IMR-90 (cell line): ENCODE measurements around the gene DAB2. TPM values are rescaled to one million over a fixed set of nuclear protein-coding genes. Genes with fewer than 3 reads are reported as not detected.

Source experiments
- ATAC-seq: fragments of 200-7000 bp; cut with Tn5 transposase; 2 replicates; pipeline ENCODE4 v1.9.1; 2020; ENCODE audit warnings: low read depth, mild to moderate bottlenecking, moderate library complexity
- BruUV-seq: library from RNA; stranded (reverse); fragments of 400-500 nt; replicated peaks from 2 replicates; lab custom pipeline; 2021; lab: Mats Ljungman, UMichigan
- CTCF ChIA-PET: fragments of 300-600 bp; formaldehyde crosslinking; extraction: SDS; loops from one replicate; lab custom pipeline; 2021; ENCODE audit warnings: antibody characterized with exemption; lab: Yijun Ruan, JAX
- POLR2A ChIA-PET: fragments of 300-600 bp; sonication (Branson Sonifier 250); formaldehyde crosslinking; loops from one replicate; lab custom pipeline; 2022; ENCODE audit warnings: antibody characterized with exemption; ENCODE audit not compliant: unreplicated experiment; lab: Charles Lee
- DNase-seq: peaks from one replicate; pipeline ENCODE4 v3.0.0; 2013
- H2AFZ ChIP-seq: replicated peaks from 2 replicates; pipeline ENCODE3; 2013; ENCODE audit warnings: low read length, mild to moderate bottlenecking; ENCODE audit not compliant: poor library complexity
- H2AK5ac ChIP-seq: 2 replicates; pipeline ENCODE4 v1.6.1; 2013; ENCODE audit warnings: low read depth, low read length, inconsistent platforms
- H2AK9ac ChIP-seq: replicated peaks from 2 replicates; pipeline ENCODE3; 2013; ENCODE audit warnings: mild to moderate bottlenecking, low read depth, low read length, moderate library complexity; ENCODE audit not compliant: poor library complexity
- H2BK120ac ChIP-seq: 2 replicates; pipeline ENCODE4 v1.6.1; 2013; ENCODE audit warnings: low read depth, low read length, inconsistent platforms
- H2BK15ac ChIP-seq: 3 replicates; pipeline ENCODE4 v1.6.1; 2013; ENCODE audit warnings: low read depth, low read length, inconsistent platforms
- H2BK20ac ChIP-seq: 2 replicates; pipeline ENCODE4 v1.6.1; 2013; ENCODE audit warnings: low read depth, mild to moderate bottlenecking, inconsistent platforms, low read length, moderate library complexity
- H2BK5ac ChIP-seq: 2 replicates; pipeline ENCODE4 v1.6.1; 2013; ENCODE audit warnings: mild to moderate bottlenecking, low read depth, low read length, inconsistent platforms; ENCODE audit not compliant: poor library complexity, severe bottlenecking
- H3K14ac ChIP-seq: replicated peaks from 2 replicates; pipeline ENCODE4 v1.6.1; 2013; ENCODE audit warnings: low read depth, low read length, inconsistent platforms
- H3K18ac ChIP-seq: 2 replicates; pipeline ENCODE4 v1.6.1; 2013; ENCODE audit warnings: low read depth, low read length, control low read depth
- H3K23ac ChIP-seq: 2 replicates; pipeline ENCODE4 v1.6.1; 2013; ENCODE audit warnings: low read depth, low read length, inconsistent platforms
- H3K27ac ChIP-seq: 2 replicates; pipeline ENCODE4 v1.5.1; 2013; ENCODE audit warnings: mild to moderate bottlenecking, control low read depth, low read length; ENCODE audit not compliant: insufficient read depth
- H3K27me3 ChIP-seq: 2 replicates; pipeline ENCODE4 v1.6.1; 2013; ENCODE audit warnings: low read length; ENCODE audit not compliant: control insufficient read depth, insufficient read depth
- H3K36me3 ChIP-seq: 2 replicates; pipeline ENCODE4 v1.6.1; 2013; ENCODE audit warnings: low read length, mixed read lengths; ENCODE audit not compliant: control insufficient read depth, insufficient read depth
- H3K4ac ChIP-seq: 2 replicates; pipeline ENCODE4 v1.6.1; 2013; ENCODE audit warnings: low read depth, low read length, inconsistent platforms
- H3K4me1 ChIP-seq: 2 replicates; pipeline ENCODE4 v1.6.1; 2013; ENCODE audit warnings: low read length, mixed read lengths; ENCODE audit not compliant: control insufficient read depth, insufficient read depth
- H3K4me2 ChIP-seq: 2 replicates; pipeline ENCODE4 v1.6.1; 2013; ENCODE audit warnings: low read depth, mild to moderate bottlenecking, control low read depth, low read length, moderate library complexity
- H3K4me3 ChIP-seq: 2 replicates; pipeline ENCODE4 v1.5.1; 2013; ENCODE audit warnings: low read depth, mild to moderate bottlenecking, control low read depth, low read length, moderate library complexity; ENCODE audit not compliant: insufficient read depth
- H3K56ac ChIP-seq: 2 replicates; pipeline ENCODE4 v1.6.1; 2013; ENCODE audit warnings: low read length, inconsistent platforms; ENCODE audit not compliant: insufficient read depth; ENCODE audit errors: extremely low read depth
- H3K79me1 ChIP-seq, 2 experiments: 2 replicates each; pipeline ENCODE4 v1.6.1; 2013; ENCODE audit warnings: low read length in 2 of 2, inconsistent platforms in 1 of 2, low read depth in 1 of 2
- H3K9ac ChIP-seq: 2 replicates; pipeline ENCODE4 v1.6.1; 2013; ENCODE audit warnings: low read depth, low read length, control low read depth
- H3K9me1 ChIP-seq: 2 replicates; pipeline ENCODE4 v1.6.1; 2013; ENCODE audit warnings: low read length, inconsistent platforms; ENCODE audit not compliant: insufficient read depth
- H3K9me3 ChIP-seq: 2 replicates; pipeline ENCODE4 v1.6.1; 2013; ENCODE audit warnings: low read length; ENCODE audit not compliant: control insufficient read depth, insufficient read depth
- H4K20me1 ChIP-seq: 2 replicates; pipeline ENCODE4 v1.6.1; 2013; ENCODE audit warnings: low read length, inconsistent platforms; ENCODE audit not compliant: insufficient read depth
- H4K5ac ChIP-seq: 2 replicates; pipeline ENCODE4 v1.6.1; 2013; ENCODE audit warnings: mild to moderate bottlenecking, low read depth, low read length, control low read depth
- H4K8ac ChIP-seq, 2 experiments: 2 replicates each; pipeline ENCODE4 v1.6.1; 2013; ENCODE audit warnings: low read depth in 2 of 2, low read length in 2 of 2, control low read depth in 1 of 2, inconsistent platforms in 1 of 2
- H4K91ac ChIP-seq: 2 replicates; pipeline ENCODE4 v1.6.1; 2013; ENCODE audit warnings: low read depth, low read length, inconsistent platforms; ENCODE audit not compliant: insufficient read depth
- BHLHE40 ChIP-seq: fragments of 150-350 bp; IDR thresholded peaks from 2 replicates; pipeline ENCODE4 v1.6.1; 2016; ENCODE audit warnings: mild to moderate bottlenecking, low read depth, low read length
- CEBPB ChIP-seq: IDR thresholded peaks from 2 replicates; pipeline ENCODE4 v1.6.1; 2012; ENCODE audit warnings: low read depth, low read length, improper control_type of control experiment
- CHD1 ChIP-seq: IDR thresholded peaks from 2 replicates; pipeline ENCODE4 v1.6.1; 2012; ENCODE audit warnings: low read depth, low read length, improper control_type of control experiment
- FOS ChIP-seq: fragments of 150-350 bp; IDR thresholded peaks from 2 replicates; pipeline ENCODE4 v1.6.1; 2016; ENCODE audit warnings: low read depth, low read length
- MAFK ChIP-seq: IDR thresholded peaks from 2 replicates; pipeline ENCODE4 v1.6.1; 2012; ENCODE audit warnings: low read depth, low read length, improper control_type of control experiment
- MAZ ChIP-seq: IDR thresholded peaks from 2 replicates; pipeline ENCODE4 v1.6.1; 2012; ENCODE audit warnings: low read depth, mild to moderate bottlenecking, low read length, improper control_type of control experiment, moderate library complexity, borderline replicate concordance
- MXI1 ChIP-seq: IDR thresholded peaks from 2 replicates; pipeline ENCODE4 v1.6.1; 2012; ENCODE audit warnings: low read depth, mild to moderate bottlenecking, low read length, moderate library complexity, borderline replicate concordance
- NFE2L2 ChIP-seq: fragments of 150-350 bp; IDR thresholded peaks from 2 replicates; pipeline ENCODE4 v1.6.1; 2016; ENCODE audit warnings: low read depth, mild to moderate bottlenecking, low read length
- RAD21 ChIP-seq: IDR thresholded peaks from 2 replicates; pipeline ENCODE4 v1.6.1; 2012; ENCODE audit warnings: low read length, improper control_type of control experiment
- RCOR1 ChIP-seq: IDR thresholded peaks from 2 replicates; pipeline ENCODE4 v1.6.1; 2012; ENCODE audit warnings: mild to moderate bottlenecking, low read length, improper control_type of control experiment; ENCODE audit not compliant: insufficient replicate concordance
- RFX5 ChIP-seq: IDR thresholded peaks from 2 replicates; pipeline ENCODE4 v1.8.0; 2012; ENCODE audit warnings: low read depth, mild to moderate bottlenecking, low read length, moderate library complexity
- SMC3 ChIP-seq: fragments of 150-350 bp; IDR thresholded peaks from 2 replicates; pipeline ENCODE4 v1.6.1; 2016; ENCODE audit warnings: low read depth, mild to moderate bottlenecking, antibody characterized with exemption, low read length, moderate library complexity
- WGBS, 2 experiments: methylation state at CpG; one replicate each; pipeline versions ENCODE4 v1.1.5 to v1.1.7; 2013; ENCODE audit warnings: missing lambda C conversion rate in 2 of 2; ENCODE audit not compliant: insufficient read length in 1 of 2; ENCODE audit errors: extremely low coverage in 2 of 2; 5-methylcytosine and 5-hydroxymethylcytosine counted together
- dilution Hi-C: fragments of 300-500 bp; cut with HindIII; formaldehyde crosslinking; loops from one replicate; pipeline ENCODE4 v1.14.3; 2018; ENCODE audit warnings: low sequenced_read_pairs; ENCODE audit not compliant: unreplicated experiment
- in situ Hi-C: fragments of 300-500 bp; cut with MboI; formaldehyde crosslinking; loops from 3 replicates; pipeline ENCODE4 v1.14.3; 2019; ENCODE audit warnings: low sequenced_read_pairs, inconsistent platforms, mixed read lengths
- intact Hi-C: fragments of 100-400 bp; cut with micrococcal nuclease; formaldehyde crosslinking; loops from 2 replicates; pipeline ENCODE4 v1.10.0; 2022
- polyA plus RNA-seq, 3 experiments: library from polyadenylated mRNA; depleted of rRNA; stranded (reverse); fragments of >200 nt; gene quantifications; 2 replicates each; pipeline ENCODE4 v1.2.3, GENCODE V29; 2012; ENCODE audit warnings: low replicate concordance in 1 of 3
- total RNA-seq: library from RNA; depleted of rRNA; stranded (reverse); fragments of >200 nt; gene quantifications from 2 replicates; pipeline ENCODE4 v1.2.3, GENCODE V29; 2012
- TF ChIP-seq, protein P1 (sequence below): conservative IDR thresholded peaks from 2 replicates; pipeline ENCODE4 v1.5.1; 2012; ENCODE audit warnings: mild to moderate bottlenecking, low read depth, low read length, improper control_type of control experiment
- TF ChIP-seq, protein P2 (sequence below): fragments of 150-350 bp; IDR thresholded peaks from 2 replicates; pipeline ENCODE4 v1.6.1; 2016; ENCODE audit warnings: low read depth, mild to moderate bottlenecking, low read length, moderate library complexity, borderline replicate concordance
- TF ChIP-seq, protein P3 (sequence below): fragments of 150-350 bp; IDR thresholded peaks from 2 replicates; pipeline ENCODE4 v1.6.1; 2017; ENCODE audit warnings: mild to moderate bottlenecking, antibody characterized with exemption, low read length, low read depth

The DAB2 gene
- total and polyA plus RNA-seq, 2 of the 4 experiments (the other 2 are of a cell fraction): 50.0 to 101 TPM

DNA sequence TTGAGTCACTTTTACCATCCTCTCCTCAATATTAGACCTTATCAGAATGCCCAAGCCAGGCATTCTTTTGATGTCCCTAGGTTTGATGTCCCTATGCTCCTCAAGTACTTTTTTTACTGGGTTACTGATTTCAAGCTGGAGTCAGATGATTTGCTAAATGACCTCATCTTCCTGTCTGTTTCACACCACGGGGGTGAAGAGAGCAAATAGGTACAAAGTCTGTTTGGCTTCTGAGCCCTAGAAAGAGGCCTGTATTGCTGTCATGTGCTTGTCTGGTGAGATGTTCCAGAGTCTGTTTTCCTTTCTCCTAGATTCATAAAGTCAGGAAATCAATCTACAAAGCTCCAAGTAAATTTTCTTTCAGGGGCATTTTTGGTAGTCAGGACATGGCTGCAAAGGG lies 12.7 kb upstream of the DAB2 start:
- Histone ChIP-seq H3K9me3 (no peaks in the 10 kb centered on the region), H3K23ac (no peak overlapping the region), H3K79me1 (no peaks in the 10 kb centered on the region), H4K5ac (no peak overlapping the region), H2BK15ac (no peak overlapping the region), H3K27me3 (no peaks in the 10 kb centered on the region), H3K4me2 (no peak overlapping the region), H3K4me1 (no peaks in the 10 kb centered on the region), H3K18ac (no peak overlapping the region; the same call in 1 of the 2 replicates), H4K20me1 (no peaks in the 10 kb centered on the region), H2AK9ac (no peak overlapping the region), H2AK5ac (no peak overlapping the region), H3K27ac (no peak overlapping the region), H2AFZ (no peak overlapping the region), H2BK120ac (no peak overlapping the region), H2BK5ac (no peak overlapping the region), H2BK20ac (no peak overlapping the region), H4K8ac (no peak overlapping the region), H3K9ac (no peak overlapping the region), H3K4me3 (no peak overlapping the region), H3K14ac (no peak overlapping the region), H3K36me3 (no peaks in the 10 kb centered on the region), H4K91ac (no peak overlapping the region), H3K4ac (no peak overlapping the region), H3K9me1 (no peaks in the 10 kb centered on the region), H3K56ac (no peak overlapping the region)
- no peak for ATAC-seq
- intact Hi-C loops: no loop called here
- DNase-seq: no peak
- in situ Hi-C loops: no loop called here
- dilution Hi-C loops: no loop called here
- no CpG with 5 or more reads among the region's 1 CpG for WGBS, 2 experiments
- TF ChIP-seq MAFK (no peak), RAD21 (no peak), MXI1 (no peak), CHD1 (no peak), RFX5 (no peak), SMC3 (no peak), CEBPB (no peak), MAZ (no peak), FOS (no peak), BHLHE40 (no peak), RCOR1 (no peak), NFE2L2 (no peak)
- TF ChIP-seq, protein P1, sequence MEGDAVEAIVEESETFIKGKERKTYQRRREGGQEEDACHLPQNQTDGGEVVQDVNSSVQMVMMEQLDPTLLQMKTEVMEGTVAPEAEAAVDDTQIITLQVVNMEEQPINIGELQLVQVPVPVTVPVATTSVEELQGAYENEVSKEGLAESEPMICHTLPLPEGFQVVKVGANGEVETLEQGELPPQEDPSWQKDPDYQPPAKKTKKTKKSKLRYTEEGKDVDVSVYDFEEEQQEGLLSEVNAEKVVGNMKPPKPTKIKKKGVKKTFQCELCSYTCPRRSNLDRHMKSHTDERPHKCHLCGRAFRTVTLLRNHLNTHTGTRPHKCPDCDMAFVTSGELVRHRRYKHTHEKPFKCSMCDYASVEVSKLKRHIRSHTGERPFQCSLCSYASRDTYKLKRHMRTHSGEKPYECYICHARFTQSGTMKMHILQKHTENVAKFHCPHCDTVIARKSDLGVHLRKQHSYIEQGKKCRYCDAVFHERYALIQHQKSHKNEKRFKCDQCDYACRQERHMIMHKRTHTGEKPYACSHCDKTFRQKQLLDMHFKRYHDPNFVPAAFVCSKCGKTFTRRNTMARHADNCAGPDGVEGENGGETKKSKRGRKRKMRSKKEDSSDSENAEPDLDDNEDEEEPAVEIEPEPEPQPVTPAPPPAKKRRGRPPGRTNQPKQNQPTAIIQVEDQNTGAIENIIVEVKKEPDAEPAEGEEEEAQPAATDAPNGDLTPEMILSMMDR: no peak
- TF ChIP-seq, protein P2, sequence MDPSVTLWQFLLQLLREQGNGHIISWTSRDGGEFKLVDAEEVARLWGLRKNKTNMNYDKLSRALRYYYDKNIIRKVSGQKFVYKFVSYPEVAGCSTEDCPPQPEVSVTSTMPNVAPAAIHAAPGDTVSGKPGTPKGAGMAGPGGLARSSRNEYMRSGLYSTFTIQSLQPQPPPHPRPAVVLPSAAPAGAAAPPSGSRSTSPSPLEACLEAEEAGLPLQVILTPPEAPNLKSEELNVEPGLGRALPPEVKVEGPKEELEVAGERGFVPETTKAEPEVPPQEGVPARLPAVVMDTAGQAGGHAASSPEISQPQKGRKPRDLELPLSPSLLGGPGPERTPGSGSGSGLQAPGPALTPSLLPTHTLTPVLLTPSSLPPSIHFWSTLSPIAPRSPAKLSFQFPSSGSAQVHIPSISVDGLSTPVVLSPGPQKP: no peak
- TF ChIP-seq, protein P3, sequence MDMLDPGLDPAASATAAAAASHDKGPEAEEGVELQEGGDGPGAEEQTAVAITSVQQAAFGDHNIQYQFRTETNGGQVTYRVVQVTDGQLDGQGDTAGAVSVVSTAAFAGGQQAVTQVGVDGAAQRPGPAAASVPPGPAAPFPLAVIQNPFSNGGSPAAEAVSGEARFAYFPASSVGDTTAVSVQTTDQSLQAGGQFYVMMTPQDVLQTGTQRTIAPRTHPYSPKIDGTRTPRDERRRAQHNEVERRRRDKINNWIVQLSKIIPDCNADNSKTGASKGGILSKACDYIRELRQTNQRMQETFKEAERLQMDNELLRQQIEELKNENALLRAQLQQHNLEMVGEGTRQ: no peak
- BruUV-seq: no TSS peak
- POLR2A ChIA-PET: no interaction called here
- CTCF ChIA-PET: interaction anchor here (1.5 kb wide), 1 partner anchor 13 kb away, joined by 6 read pairs; the partner anchor contains the start of gene DAB2
